HG03039 (cell line): Measurements from ENCODE around the gene MACROD2.
A peak's percentile ranks its signal among the peaks of the same experiment; 100 is the strongest.
"Not testable (repeated sequence)": the region's sequence is repeated elsewhere in the genome, so short reads cannot be mapped to it uniquely, and the experiment has no call there.

Source experiments
- ATAC-seq: cut with Tn5 transposase; IDR thresholded peaks from one replicate; pipeline ENCODE4 v1.9.1; 2021; ENCODE audit warnings: mild to moderate bottlenecking, moderate library complexity; ENCODE audit not compliant: unreplicated experiment

Gene MACROD2

GRCh38 chr20:16003310-16003709 is 2008.0 kb downstream of the MACROD2 start:
- no peak for ATAC-seq

DNA sequence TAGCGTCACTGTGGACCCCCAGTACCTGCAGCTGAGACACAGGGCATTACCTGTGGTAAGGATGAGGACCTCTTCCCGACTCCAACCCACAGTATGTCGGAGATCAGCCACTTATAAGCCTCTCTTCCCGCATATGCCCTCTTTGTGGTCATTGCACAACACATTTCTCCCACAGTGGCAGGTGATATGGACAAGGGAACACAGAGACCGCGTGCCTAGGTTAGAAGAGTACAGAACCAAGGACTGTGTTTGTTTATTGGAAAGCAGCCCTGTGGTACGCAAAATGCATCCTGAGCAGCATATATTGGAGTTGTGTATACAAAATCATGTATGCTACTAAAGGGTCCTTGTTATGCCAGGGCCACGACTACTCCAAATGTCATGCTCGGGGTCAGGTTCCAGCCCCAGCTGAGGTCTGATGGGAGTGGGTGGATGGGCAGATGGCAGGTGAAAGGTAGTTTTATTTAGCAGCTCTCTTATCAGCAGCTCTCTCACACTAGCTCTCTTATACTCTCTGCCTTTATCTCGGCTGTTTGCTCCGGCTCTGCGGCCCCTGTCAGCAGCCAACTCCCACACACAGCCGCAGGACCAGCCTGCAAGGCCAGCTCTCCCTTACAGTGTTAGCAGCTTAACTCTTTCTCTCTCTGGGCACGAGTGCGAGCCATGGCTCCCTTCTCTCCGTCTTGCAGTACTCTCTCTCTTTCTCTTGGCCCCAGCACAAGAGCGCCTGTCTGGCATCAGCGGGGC is 2009.0 kb downstream of the MACROD2 start:
- no peak for ATAC-seq

DNA sequence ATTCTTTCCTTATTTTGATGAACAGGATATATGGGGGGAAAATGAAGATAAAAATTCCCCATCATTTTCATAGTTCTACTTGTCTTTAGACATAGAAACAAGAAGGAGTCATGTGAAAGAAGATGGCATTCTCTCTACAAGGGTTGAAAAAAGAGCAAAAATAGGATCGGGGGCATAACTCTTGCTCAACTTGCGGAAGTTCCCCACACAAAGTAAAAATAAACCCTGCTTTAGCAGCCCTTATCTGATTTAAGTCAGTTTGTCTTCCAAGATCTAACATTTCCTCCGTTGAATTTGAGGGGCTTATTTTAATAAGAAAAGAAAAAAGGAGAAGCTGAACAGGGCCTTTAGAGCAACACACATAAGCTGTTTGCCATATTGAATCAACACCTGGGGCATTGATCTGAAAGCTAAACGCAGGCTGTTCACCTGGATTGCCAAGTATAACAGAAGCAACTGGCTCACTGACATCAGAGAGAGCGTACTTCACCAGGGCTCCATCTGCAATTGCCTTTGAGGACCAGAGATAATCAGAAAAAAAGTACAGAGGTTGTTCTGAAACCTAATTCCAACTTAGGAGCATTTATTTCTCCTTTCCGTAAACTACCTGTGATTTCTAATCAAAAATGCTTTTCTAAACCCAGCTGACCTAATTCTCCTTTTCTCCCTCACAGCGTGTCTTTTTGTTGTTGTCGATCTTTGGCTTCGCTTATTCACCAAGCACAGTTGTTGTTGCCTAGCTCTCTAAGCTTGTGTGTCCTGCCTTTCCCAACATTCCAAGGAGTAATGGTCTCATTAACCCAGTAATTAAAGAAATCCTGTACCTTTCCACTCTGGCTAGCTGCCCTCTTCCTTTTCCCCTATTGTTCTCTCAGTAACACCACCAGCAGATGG is 2010.0 kb downstream of the MACROD2 start:
- no peak for ATAC-seq

DNA sequence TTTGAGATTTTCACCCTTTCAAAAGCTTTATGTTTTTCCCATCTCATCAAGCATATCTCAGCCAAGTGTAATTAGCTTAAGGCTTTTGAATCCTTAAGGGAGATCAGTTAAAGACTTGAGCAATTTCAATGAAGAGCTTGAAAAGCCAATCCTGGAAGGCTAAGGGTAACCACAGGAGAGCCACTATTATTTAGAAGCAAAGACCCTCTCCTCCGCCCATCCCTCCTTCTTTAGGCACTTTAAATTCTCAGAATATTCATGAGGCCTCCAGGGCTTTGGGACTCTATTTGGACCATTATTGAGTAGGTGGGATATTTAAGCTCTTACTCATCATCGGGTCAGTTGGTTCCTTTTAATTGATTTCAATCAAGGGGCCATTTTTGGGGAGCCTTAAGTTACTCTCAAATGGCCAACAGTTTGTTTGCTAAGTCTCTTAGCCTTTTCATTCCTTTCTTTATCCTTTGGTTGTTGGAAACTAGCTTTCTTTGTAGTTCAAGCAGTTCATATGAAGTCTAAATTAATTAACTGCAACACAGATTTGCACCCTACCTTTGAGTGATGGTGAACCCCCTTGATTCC is 2010.7 kb downstream of the MACROD2 start:
- ATAC-seq, result no peak

DNA sequence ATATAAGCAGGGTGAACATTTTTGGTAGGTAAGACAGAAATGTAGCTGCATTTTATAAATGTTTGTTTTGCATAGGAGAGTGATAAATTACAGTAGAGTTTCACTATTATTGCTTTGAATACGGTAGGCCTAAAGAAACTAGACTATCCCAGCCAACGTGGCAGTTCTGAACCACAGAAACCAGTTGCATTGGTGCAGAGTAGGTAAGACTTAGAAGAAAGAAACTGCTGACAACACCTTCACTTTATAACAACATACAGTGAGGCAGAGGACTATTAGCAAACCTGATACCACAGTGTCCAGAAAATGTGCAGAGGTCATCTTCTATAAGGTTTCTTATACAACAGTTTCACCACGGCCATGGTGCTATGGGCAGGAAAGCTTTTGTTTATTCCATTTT is 2011.8 kb downstream of the MACROD2 start:
- ATAC-seq, result peak; percentile 95

- ATAC-seq, result no peak
Observed at GRCh38 chr20:16007962-16008361, 2012.6 kb downstream of the MACROD2 start.

DNA sequence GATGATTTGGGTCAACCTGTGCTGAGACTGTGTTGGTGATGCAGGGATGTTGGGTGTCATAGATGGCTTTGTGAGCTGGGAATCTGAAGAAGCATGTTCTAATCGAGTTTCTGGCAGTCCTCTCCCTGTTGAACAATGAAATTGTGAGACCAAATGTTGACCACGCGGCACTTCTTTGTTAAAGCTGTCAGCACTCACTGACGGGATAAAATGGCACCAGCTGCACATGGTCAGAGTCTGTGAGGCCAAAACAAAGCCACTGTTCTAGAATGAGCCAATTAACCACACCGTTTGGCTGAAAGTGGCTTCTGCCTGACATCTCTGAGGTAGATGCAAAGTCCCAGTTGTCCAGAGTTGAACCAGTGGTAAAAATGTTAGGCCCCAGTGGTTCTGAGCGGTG is 2015.7 kb downstream of the MACROD2 start:
- no peak for ATAC-seq

DNA sequence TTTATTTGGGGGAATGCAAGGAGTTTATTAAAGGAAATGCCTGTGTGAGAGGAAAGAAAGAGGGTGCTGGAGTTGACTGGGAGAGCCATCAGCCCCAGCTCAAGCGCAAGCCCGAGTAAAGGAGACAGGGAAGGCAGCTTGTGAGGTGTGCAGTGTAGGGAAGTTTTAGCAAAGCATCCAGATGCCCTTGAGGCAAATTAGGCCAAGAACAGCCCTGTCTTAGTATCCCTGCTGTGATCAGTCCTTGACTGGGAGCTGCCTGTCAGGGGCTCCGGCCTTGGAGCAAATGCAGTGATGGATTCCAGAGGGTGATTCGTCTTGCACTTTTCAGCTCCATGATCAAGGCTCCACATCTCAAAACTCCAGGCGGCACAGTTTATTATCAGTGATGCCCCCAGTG is 2016.2 kb downstream of the MACROD2 start:
- no peak for ATAC-seq

DNA sequence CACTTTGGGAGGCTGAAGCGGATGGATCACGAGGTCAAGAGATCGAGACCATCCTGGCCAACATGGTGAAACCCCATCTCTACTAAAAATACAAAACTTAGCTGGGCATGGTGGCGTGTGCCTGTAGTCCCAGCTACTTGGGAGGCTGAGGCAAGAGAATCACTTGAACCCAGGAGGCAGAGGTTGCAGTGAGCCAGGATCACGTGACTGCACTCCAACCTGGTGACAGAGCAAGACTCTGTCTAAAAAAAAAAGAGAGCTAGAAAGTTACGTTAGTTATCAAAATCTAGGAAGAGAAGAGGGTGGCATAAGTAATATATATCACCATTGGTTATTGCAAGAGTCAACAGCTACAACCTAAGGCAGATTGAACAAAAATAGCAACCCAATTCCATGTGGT is 2017.6 kb downstream of the MACROD2 start:
- ATAC-seq, result not testable (repeated sequence)

DNA sequence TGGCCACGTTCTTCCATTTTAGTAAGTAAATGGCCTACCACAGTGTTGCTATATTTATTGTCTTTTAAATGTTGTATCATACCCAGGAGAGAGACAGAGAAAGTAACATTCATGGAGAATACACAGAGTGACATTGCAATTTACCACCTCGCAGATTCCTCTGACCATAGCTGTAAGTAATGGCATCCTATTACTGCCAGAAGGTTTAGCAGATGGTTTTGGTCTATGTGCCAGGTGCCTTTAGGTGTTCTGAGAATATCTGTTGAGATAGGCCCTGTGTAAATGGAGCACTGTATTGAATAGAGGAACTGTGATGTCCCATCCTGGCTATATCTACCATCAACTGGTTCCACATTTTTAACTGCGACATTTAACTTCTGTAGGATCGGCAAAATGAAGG is 2018.3 kb downstream of the MACROD2 start:
- no peak for ATAC-seq

DNA sequence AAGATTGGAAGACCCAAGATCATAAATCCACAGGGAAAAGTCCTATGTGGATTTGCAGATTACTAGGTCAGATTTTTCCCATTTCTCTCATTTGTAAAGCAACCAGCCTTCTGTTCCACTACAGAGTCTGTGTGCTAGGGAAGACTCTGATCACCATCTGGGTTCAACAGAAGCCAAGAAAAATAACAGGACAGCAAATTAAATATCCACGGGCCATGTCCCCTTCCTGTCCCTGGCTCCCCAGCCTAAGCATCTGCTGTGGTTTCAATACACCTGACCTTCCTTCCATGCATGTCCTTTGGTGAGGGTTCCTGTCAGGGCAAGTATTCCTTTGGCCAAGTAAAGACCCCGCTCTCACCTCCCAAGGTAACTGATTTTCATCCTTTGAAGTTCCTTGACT is 2019.1 kb downstream of the MACROD2 start:
- ATAC-seq, result no peak

DNA sequence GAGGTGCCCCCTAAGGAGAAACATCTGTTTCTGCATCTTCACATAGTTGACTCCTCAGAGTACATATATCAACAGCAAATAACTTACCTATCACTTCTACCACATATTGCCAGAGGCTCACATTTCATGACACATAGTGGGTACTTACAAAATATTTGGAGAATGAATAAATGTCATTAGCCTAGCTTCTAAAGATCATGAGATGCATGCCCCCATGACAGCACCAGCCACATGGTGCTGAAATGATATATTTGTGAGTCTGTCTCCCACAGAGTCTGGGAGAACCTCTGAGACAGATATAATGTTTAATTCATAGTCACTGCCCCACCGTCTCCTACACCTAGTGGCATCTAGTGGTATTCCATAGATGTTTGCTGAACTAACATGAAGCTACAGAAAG is 2022.3 kb downstream of the MACROD2 start:
- no peak for ATAC-seq

- ATAC-seq, result no peak
Observed at GRCh38 chr20:16018881-16019280, 2023.6 kb downstream of the MACROD2 start.

- ATAC-seq, result no peak
Observed at GRCh38 chr20:16020971-16021370, 2025.7 kb downstream of the MACROD2 start.

DNA sequence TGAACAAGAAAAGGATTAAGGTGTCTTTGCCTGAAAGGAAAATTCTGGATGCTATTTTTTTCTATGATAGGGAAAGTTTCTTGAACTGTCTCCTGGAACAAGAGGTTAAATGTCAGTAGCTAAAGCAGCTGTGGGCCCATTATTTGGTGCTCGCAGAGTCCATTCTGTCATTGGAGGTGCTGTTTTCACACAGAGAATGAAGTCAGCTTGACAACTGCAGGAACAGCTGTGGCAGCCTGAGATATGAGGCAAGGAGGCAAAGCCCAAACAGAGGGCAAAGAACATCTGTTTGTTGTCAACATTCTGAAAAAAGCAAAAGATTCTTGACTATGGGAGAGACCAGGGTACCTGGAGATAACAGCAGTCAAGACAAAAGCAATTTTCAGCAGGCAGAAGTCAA is 2029.8 kb downstream of the MACROD2 start:
- ATAC-seq, result no peak

DNA sequence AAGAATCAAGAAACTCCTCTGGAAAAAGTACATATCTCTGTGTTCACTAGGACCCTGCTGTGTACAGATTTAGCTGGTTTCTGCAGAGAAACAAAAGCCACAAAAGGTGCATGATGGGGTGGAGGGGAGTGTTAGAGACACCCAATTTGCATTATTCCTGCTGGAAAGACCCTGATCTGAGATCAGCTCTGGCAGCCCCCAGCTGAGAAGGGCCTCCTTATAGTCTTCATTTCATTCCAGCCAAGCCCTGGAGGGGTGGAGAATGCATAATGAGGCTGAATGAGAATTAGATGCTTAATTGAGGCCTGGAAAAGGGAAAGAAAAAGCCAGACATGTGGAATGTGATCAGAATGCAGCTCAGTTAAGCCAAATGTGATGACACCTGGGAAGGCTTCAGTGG is 2032.4 kb downstream of the MACROD2 start:
- no peak for ATAC-seq

GRCh38 chr20:16028923-16029322 is 2033.6 kb downstream of the MACROD2 start:
- no peak for ATAC-seq

DNA sequence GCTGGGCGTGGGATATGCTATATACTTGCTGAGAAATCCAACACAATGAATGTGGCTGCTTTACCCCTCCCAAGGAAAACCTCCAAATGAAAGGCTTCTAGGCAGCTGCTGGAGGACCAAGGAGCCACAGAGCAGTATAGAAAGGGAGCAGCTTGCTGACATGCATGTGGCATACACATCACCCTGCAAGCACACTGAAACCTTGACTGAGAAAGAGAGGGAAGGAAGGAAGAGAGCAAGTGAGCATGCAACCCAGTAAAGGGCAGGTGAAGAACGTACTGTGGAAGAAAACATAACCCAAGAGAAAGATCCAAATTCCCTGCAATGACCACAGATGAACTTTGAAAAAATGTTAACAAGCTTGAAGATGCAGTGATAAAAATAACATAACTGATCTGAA is 2034.9 kb downstream of the MACROD2 start:
- no peak for ATAC-seq

- ATAC-seq, result no peak
Observed at GRCh38 chr20:16035576-16035975, 2040.3 kb downstream of the MACROD2 start.

DNA sequence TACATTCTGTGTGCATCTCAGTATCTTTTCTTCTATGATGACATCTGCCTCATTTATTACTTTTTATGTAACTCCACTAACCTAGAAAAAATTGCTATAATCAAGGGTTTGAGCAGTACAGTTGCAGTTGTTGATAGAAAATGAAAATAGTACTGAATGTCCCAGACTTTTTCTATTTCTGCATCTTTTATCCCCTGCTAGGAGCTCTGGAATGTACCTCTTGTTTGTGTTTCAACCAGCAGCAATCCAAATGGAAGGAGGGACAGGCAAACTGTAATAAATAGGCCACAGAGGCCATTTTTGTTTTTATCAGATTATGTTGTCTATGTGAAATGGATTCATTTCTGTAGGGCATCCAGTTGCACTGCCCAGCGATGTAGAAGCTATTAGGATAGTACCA is 2041.0 kb downstream of the MACROD2 start:
- ATAC-seq, result no peak

GRCh38 chr20:16040742-16041141 is 2045.4 kb downstream of the MACROD2 start:
- ATAC-seq, result no peak

- ATAC-seq, result no peak
Observed at GRCh38 chr20:16042731-16043130, 2047.4 kb downstream of the MACROD2 start.
